HEK293 (cell line): ENCODE results near the gene CD164.

ENCODE experiments used
- CTCF ChIA-PET: fragments of 350-600 bp; formaldehyde crosslinking; extraction: SDS; loops from one replicate; lab custom pipeline; 2021; ENCODE audit warnings: antibody characterized with exemption; lab: Yijun Ruan, JAX
- POLR2A ChIA-PET: fragments of 300-600 bp; formaldehyde crosslinking; extraction: SDS; loops from one replicate; lab custom pipeline; 2020; ENCODE audit warnings: antibody characterized with exemption, inconsistent platforms; lab: Yijun Ruan, JAX
- H3K27ac ChIP-seq: fragments of 200-500 bp; sonication (Bioruptor generic); 2 replicates; pipeline ENCODE4 v1.5.1; 2014; ENCODE audit warnings: low read depth, low read length, control low read depth, inconsistent platforms; ENCODE audit errors: extremely low read depth
- H3K36me3 ChIP-seq, 2 experiments: fragments of 200-500 bp in 1 of 2; sonication (Bioruptor generic) in 1 of 2; 1 replicate in 1 of 2; 2 replicates in 1 of 2; pipeline ENCODE4 v1.5.1; 2014 to 2017; ENCODE audit warnings: inconsistent platforms in 2 of 2, low read length in 2 of 2; ENCODE audit not compliant: control insufficient read depth in 2 of 2, insufficient read depth in 1 of 2
- H3K4me1 ChIP-seq: fragments of 200-500 bp; sonication (Bioruptor generic); 2 replicates; pipeline ENCODE4 v1.5.1; 2014; ENCODE audit warnings: mild to moderate bottlenecking, low read length, inconsistent platforms; ENCODE audit not compliant: control insufficient read depth, insufficient read depth
- H3K4me3 ChIP-seq: 2 replicates; pipeline ENCODE4 v1.5.1; 2011; ENCODE audit warnings: low read depth, mild to moderate bottlenecking, control low read depth, low read length, moderate library complexity
- H3K9me3 ChIP-seq: fragments of 200-500 bp; sonication (Bioruptor generic); 2 replicates; pipeline ENCODE4 v1.5.1; 2014; ENCODE audit warnings: low read depth, low read length, inconsistent platforms; ENCODE audit not compliant: control insufficient read depth, insufficient read depth
- HOXC10 ChIP-seq: sonication (generic); formaldehyde crosslinking; IDR thresholded peaks from 2 replicates; pipeline ENCODE4 v1.8.1; 2023; ENCODE audit warnings: mild to moderate bottlenecking, missing genetic modification reagents
- KLF16 ChIP-seq: fragments of 450-650 bp; formaldehyde crosslinking; IDR thresholded peaks from 2 replicates; pipeline ENCODE4 v1.5.1; 2017; ENCODE audit warnings: missing biosample characterization, missing genetic modification characterization
- KLF8 ChIP-seq: fragments of 450-650 bp; formaldehyde crosslinking; IDR thresholded peaks from 2 replicates; pipeline ENCODE4 v1.5.1; 2016; ENCODE audit warnings: missing biosample characterization, missing genetic modification characterization
- MYNN ChIP-seq: fragments of 450-650 bp; formaldehyde crosslinking; IDR thresholded peaks from 2 replicates; pipeline ENCODE4 v1.5.1; 2016; ENCODE audit warnings: missing biosample characterization, missing genetic modification characterization, borderline replicate concordance
- REPIN1 ChIP-seq: fragments of 450-650 bp; formaldehyde crosslinking; IDR thresholded peaks from 2 replicates; pipeline ENCODE4 v1.5.1; 2017; ENCODE audit warnings: missing biosample characterization, missing genetic modification characterization, low read depth
- SP3 ChIP-seq: fragments of 450-650 bp; formaldehyde crosslinking; IDR thresholded peaks from 2 replicates; pipeline ENCODE4 v1.5.1; 2016; ENCODE audit warnings: missing biosample characterization, missing genetic modification characterization
- WT1 ChIP-seq: fragments of 450-650 bp; formaldehyde crosslinking; IDR thresholded peaks from 2 replicates; pipeline ENCODE4 v1.5.1; 2016; ENCODE audit warnings: missing biosample characterization, missing genetic modification characterization
- YY2 ChIP-seq: fragments of 450-650 bp; formaldehyde crosslinking; IDR thresholded peaks from 2 replicates; pipeline ENCODE4 v1.5.1; 2016; ENCODE audit warnings: missing biosample characterization, missing genetic modification characterization
- ZBTB20 ChIP-seq: fragments of 450-650 bp; formaldehyde crosslinking; IDR thresholded peaks from 2 replicates; pipeline ENCODE4 v1.5.1; 2016; ENCODE audit warnings: missing biosample characterization, missing genetic modification characterization
- ZBTB8A ChIP-seq: fragments of 450-650 bp; formaldehyde crosslinking; IDR thresholded peaks from 2 replicates; pipeline ENCODE4 v1.5.1; 2016; ENCODE audit warnings: missing biosample characterization, missing genetic modification characterization
- ZIC2 ChIP-seq: fragments of 450-650 bp; formaldehyde crosslinking; IDR thresholded peaks from 2 replicates; pipeline ENCODE4 v1.5.1; 2016; ENCODE audit warnings: missing biosample characterization, missing genetic modification characterization
- ZNF140 ChIP-seq: fragments of 450-650 bp; formaldehyde crosslinking; IDR thresholded peaks from 2 replicates; pipeline ENCODE4 v1.5.1; 2016; ENCODE audit warnings: missing biosample characterization, missing genetic modification characterization
- ZNF16 ChIP-seq: fragments of 450-650 bp; formaldehyde crosslinking; IDR thresholded peaks from 2 replicates; pipeline ENCODE4 v1.5.1; 2016; ENCODE audit warnings: low read depth, missing biosample characterization, missing genetic modification characterization
- ZNF37A ChIP-seq: fragments of 450-650 bp; IDR thresholded peaks from 2 replicates; pipeline ENCODE4 v1.5.1; 2018; ENCODE audit warnings: missing biosample characterization, missing genetic modification characterization
- ZNF394 ChIP-seq: fragments of 450-650 bp; formaldehyde crosslinking; IDR thresholded peaks from 2 replicates; pipeline ENCODE4 v1.5.1; 2016; ENCODE audit warnings: missing biosample characterization, missing genetic modification characterization, mild to moderate bottlenecking, moderate library complexity, borderline replicate concordance
- ZNF48 ChIP-seq: fragments of 450-650 bp; formaldehyde crosslinking; IDR thresholded peaks from 2 replicates; pipeline ENCODE4 v1.5.1; 2016; ENCODE audit warnings: missing biosample characterization, missing genetic modification characterization
- ZNF510 ChIP-seq: fragments of 450-650 bp; formaldehyde crosslinking; IDR thresholded peaks from 2 replicates; pipeline ENCODE4 v1.5.1; 2018; ENCODE audit warnings: mild to moderate bottlenecking, missing genetic modification characterization, missing biosample characterization; ENCODE audit not compliant: insufficient replicate concordance
- ZNF530 ChIP-seq: fragments of 450-650 bp; formaldehyde crosslinking; IDR thresholded peaks from 2 replicates; pipeline ENCODE4 v1.5.1; 2016; ENCODE audit warnings: low read depth, missing biosample characterization, missing genetic modification characterization
- ZNF571 ChIP-seq: fragments of 450-650 bp; formaldehyde crosslinking; IDR thresholded peaks from 2 replicates; pipeline ENCODE4 v1.5.0; 2017; ENCODE audit warnings: missing biosample characterization, missing genetic modification characterization
- ZNF621 ChIP-seq: fragments of 450-650 bp; formaldehyde crosslinking; IDR thresholded peaks from 2 replicates; pipeline ENCODE4 v1.5.1; 2017; ENCODE audit warnings: missing biosample characterization, missing genetic modification characterization
- ZNF791 ChIP-seq: fragments of 450-650 bp; formaldehyde crosslinking; IDR thresholded peaks from 2 replicates; pipeline ENCODE4 v1.5.1; 2016; ENCODE audit warnings: missing biosample characterization, missing genetic modification characterization
- TF ChIP-seq, protein P1 (sequence below): fragments of 450-650 bp; formaldehyde crosslinking; IDR thresholded peaks from 2 replicates; pipeline ENCODE4 v1.5.1; 2016; ENCODE audit warnings: missing biosample characterization, missing genetic modification characterization
- TF ChIP-seq, protein P2 (sequence below): fragments of 450-650 bp; formaldehyde crosslinking; IDR thresholded peaks from 2 replicates; pipeline ENCODE4 v1.5.1; 2017; ENCODE audit warnings: missing biosample characterization, missing genetic modification characterization

The CD164 gene

GRCh38 chr6:109360281-109360680 is 22.0 kb downstream of the CD164 start:
- TF ChIP-seq SP3 (tag by site-specific recombination) (no peak), REPIN1 (tag by site-specific recombination) (no peak), ZBTB8A (no peak), KLF8 (no peak), ZNF394 (no peak), ZNF791 (no peak), ZNF140 (tag by site-specific recombination) (no peak), YY2 (no peak), ZNF37A (tag by site-specific recombination) (no peak)
- TF ChIP-seq, protein P1, sequence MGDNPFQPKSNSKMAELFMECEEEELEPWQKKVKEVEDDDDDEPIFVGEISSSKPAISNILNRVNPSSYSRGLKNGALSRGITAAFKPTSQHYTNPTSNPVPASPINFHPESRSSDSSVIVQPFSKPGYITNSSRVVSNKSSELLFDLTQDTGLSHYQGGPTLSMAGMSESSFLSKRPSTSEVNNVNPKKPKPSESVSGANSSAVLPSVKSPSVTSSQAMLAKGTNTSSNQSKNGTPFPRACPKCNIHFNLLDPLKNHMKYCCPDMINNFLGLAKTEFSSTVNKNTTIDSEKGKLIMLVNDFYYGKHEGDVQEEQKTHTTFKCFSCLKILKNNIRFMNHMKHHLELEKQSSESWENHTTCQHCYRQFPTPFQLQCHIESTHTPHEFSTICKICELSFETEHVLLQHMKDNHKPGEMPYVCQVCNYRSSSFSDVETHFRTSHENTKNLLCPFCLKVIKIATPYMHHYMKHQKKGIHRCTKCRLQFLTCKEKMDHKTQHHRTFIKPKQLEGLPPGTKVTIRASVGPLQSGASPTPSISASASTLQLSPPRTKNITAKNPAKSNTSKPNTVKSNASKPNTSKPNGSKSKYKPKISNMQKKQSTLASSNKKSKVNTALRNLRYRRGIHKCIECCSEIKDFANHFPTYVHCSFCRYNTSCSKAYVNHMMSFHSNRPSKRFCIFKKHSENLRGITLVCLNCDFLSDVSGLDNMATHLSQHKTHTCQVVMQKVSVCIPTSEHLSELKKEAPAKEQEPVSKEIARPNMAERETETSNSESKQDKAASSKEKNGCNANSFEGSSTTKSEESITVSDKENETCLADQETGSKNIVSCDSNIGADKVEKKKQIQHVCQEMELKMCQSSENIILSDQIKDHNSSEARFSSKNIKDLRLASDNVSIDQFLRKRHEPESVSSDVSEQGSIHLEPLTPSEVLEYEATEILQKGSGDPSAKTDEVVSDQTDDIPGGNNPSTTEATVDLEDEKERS (tag by site-specific recombination), result no peak
- Histone ChIP-seq H3K4me3 (no peak overlapping the region), H3K9me3 (no peaks in the 10 kb centered on the region), H3K27ac (no peak overlapping the region), H3K36me3 (peaks cover 8 to 88% of the 10 kb centered on the region in 2 experiments; a peak in 2 of 3 replicates), H3K4me1 (no peaks in the 10 kb centered on the region)
- POLR2A ChIA-PET, result no interaction called here
- CTCF ChIA-PET, result no interaction called here

- Histone ChIP-seq H3K36me3 (peaks cover 8 to 87% of the 10 kb centered on the region in 2 experiments; a peak in 2 of 3 replicates), H3K4me1 (no peaks in the 10 kb centered on the region), H3K9me3 (no peaks in the 10 kb centered on the region), H3K27ac (no peak overlapping the region), H3K4me3 (no peak overlapping the region)
- POLR2A ChIA-PET, result no interaction called here
- CTCF ChIA-PET, result interaction anchor here (0.5 to 0.7 kb wide), 4 partner anchors 54 to 366 kb away, joined by 3 to 5 read pairs (median 4); no protein-coding TSS in a partner anchor
- TF ChIP-seq ZNF16 (tag by site-specific recombination) (no peak), KLF16 (no peak), HOXC10 (CRISPR knock-in tag) (no peak), WT1 (tag by site-specific recombination) (no peak), ZBTB20 (no peak), ZNF530 (tag by site-specific recombination) (no peak), ZIC2 (tag by site-specific recombination) (no peak), ZNF571 (tag by site-specific recombination) (no peak), ZNF621 (tag by site-specific recombination) (no peak), MYNN (no peak), ZNF510 (tag by site-specific recombination) (no peak), ZNF48 (tag by site-specific recombination) (no peak)
- TF ChIP-seq, protein P2, sequence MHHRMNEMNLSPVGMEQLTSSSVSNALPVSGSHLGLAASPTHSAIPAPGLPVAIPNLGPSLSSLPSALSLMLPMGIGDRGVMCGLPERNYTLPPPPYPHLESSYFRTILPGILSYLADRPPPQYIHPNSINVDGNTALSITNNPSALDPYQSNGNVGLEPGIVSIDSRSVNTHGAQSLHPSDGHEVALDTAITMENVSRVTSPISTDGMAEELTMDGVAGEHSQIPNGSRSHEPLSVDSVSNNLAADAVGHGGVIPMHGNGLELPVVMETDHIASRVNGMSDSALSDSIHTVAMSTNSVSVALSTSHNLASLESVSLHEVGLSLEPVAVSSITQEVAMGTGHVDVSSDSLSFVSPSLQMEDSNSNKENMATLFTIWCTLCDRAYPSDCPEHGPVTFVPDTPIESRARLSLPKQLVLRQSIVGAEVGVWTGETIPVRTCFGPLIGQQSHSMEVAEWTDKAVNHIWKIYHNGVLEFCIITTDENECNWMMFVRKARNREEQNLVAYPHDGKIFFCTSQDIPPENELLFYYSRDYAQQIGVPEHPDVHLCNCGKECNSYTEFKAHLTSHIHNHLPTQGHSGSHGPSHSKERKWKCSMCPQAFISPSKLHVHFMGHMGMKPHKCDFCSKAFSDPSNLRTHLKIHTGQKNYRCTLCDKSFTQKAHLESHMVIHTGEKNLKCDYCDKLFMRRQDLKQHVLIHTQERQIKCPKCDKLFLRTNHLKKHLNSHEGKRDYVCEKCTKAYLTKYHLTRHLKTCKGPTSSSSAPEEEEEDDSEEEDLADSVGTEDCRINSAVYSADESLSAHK (tag by site-specific recombination), result no peak
These were observed 23.0 kb downstream of the CD164 start for GRCh38 chr6:109359248-109359647.
